Loucy (cell line): ENCODE data around the gene DTNB.

ENCODE experiments used
- H2AFZ ChIP-seq: fragments of 200-600 bp; sonication (generic); 2 replicates; pipeline ENCODE4 v1.6.0; 2016; ENCODE audit warnings: antibody characterized with exemption, mild to moderate bottlenecking, low read length, moderate library complexity
- H3F3A ChIP-seq: fragments of 200-600 bp; 2 replicates; pipeline ENCODE4 v1.6.0; 2016; ENCODE audit warnings: antibody characterized with exemption, low read depth, mild to moderate bottlenecking
- H3K27me3 ChIP-seq: fragments of 200-600 bp; sonication (generic); 2 replicates; pipeline ENCODE4 v1.6.1; 2014; ENCODE audit warnings: low read length, mild to moderate bottlenecking; ENCODE audit not compliant: insufficient read depth, poor library complexity, severe bottlenecking
- H3K36me3 ChIP-seq: fragments of 200-600 bp; sonication (generic); 2 replicates; pipeline ENCODE4 v1.6.1; 2016; ENCODE audit warnings: low read length; ENCODE audit not compliant: insufficient read depth
- H3K4me1 ChIP-seq: fragments of 200-600 bp; sonication (generic); 2 replicates; pipeline ENCODE4 v1.5.1; 2014; ENCODE audit warnings: low read length, mild to moderate bottlenecking; ENCODE audit not compliant: insufficient read depth, poor library complexity, severe bottlenecking
- H3K4me2 ChIP-seq: fragments of 200-600 bp; sonication (generic); 2 replicates; pipeline ENCODE4 v1.6.0; 2014; ENCODE audit warnings: antibody characterized with exemption, low read length, low read depth, mild to moderate bottlenecking; ENCODE audit not compliant: poor library complexity, severe bottlenecking
- H3K4me3 ChIP-seq: fragments of 200-600 bp; sonication (generic); 2 replicates; pipeline ENCODE4 v1.5.1; 2014; ENCODE audit warnings: low read length, mild to moderate bottlenecking, mixed read lengths; ENCODE audit not compliant: poor library complexity, severe bottlenecking
- H3K79me2 ChIP-seq: fragments of 200-600 bp; sonication (generic); 2 replicates; pipeline ENCODE4 v1.6.1; 2014; ENCODE audit warnings: low read length; ENCODE audit not compliant: insufficient read depth
- H3K9ac ChIP-seq: fragments of 200-600 bp; sonication (generic); 2 replicates; pipeline ENCODE4 v1.6.0; 2014; ENCODE audit warnings: mild to moderate bottlenecking, low read depth, low read length, moderate library complexity; ENCODE audit not compliant: poor library complexity, severe bottlenecking
- H3K9me2 ChIP-seq: fragments of 200-600 bp; sonication (generic); replicated peaks from 2 replicates; pipeline ENCODE4 v1.6.1; 2016; ENCODE audit warnings: low read depth, low read length, mixed read lengths
- H3K9me3 ChIP-seq: fragments of 200-600 bp; sonication (generic); 2 replicates; pipeline ENCODE4 v1.6.1; 2014; ENCODE audit warnings: mild to moderate bottlenecking, antibody characterized with exemption, low read length, low read depth; ENCODE audit not compliant: insufficient read depth
- H4K20me1 ChIP-seq: fragments of 200-600 bp; sonication (generic); 2 replicates; pipeline ENCODE4 v1.6.0; 2014; ENCODE audit warnings: antibody characterized with exemption, low read length, mild to moderate bottlenecking; ENCODE audit not compliant: insufficient read depth, poor library complexity, severe bottlenecking
- CTCF ChIP-seq: fragments of 200-600 bp; sonication (generic); conservative IDR thresholded peaks from 2 replicates; pipeline ENCODE4 v1.5.1; 2014; ENCODE audit warnings: mild to moderate bottlenecking, antibody characterized with exemption, low read length
- EZH2phosphoT487 ChIP-seq: fragments of 200-600 bp; IDR thresholded peaks from 2 replicates; pipeline ENCODE4 v1.6.1; 2018; ENCODE audit warnings: antibody characterized with exemption, mild to moderate bottlenecking, moderate library complexity, borderline replicate concordance

DTNB gene

GRCh38 chr2:25424426-25425028, 248.8 kb downstream of the DTNB start:
- Histone ChIP-seq H3K9me3 (no peaks in the 10 kb centered on the region), H3K36me3 (no peaks in the 10 kb centered on the region), H3K4me3 (no peak overlapping the region), H4K20me1 (no peaks in the 10 kb centered on the region), H3K27me3 (no peaks in the 10 kb centered on the region), H2AFZ (no peak overlapping the region), H3K4me2 (no peak overlapping the region), H3K9ac (no peak overlapping the region), H3K9me2 (no peaks in the 10 kb centered on the region), H3K79me2 (no peaks in the 10 kb centered on the region), H3K4me1 (peaks cover 10% of the 10 kb centered on the region), H3F3A (no peaks in the 10 kb centered on the region)
- no peak for TF ChIP-seq EZH2phosphoT487
- TF ChIP-seq CTCF: no peak

- no peaks in the 10 kb centered on the region for H3K27me3 ChIP-seq
- no peak overlapping the region for H3K4me2 ChIP-seq
- no peaks in the 10 kb centered on the region for H4K20me1 ChIP-seq
- no peak overlapping the region for H3K9ac ChIP-seq
- H2AFZ ChIP-seq: no peak overlapping the region
- no peaks in the 10 kb centered on the region for H3F3A ChIP-seq
- H3K9me3 ChIP-seq: no peaks in the 10 kb centered on the region
- no peaks in the 10 kb centered on the region for H3K79me2 ChIP-seq
- H3K4me3 ChIP-seq: no peak overlapping the region
- no peak for TF ChIP-seq EZH2phosphoT487
- no peak for TF ChIP-seq CTCF
- no peaks in the 10 kb centered on the region for H3K9me2 ChIP-seq
- H3K36me3 ChIP-seq: no peaks in the 10 kb centered on the region
- peaks cover 10% of the 10 kb centered on the region for H3K4me1 ChIP-seq
Measured at GRCh38 chr2:25421820-25422411, 251.5 kb downstream of the DTNB start.

- Histone ChIP-seq H4K20me1 (no peaks in the 10 kb centered on the region), H3K9me2 (no peaks in the 10 kb centered on the region), H3K27me3 (no peaks in the 10 kb centered on the region), H3F3A (no peaks in the 10 kb centered on the region), H3K36me3 (no peaks in the 10 kb centered on the region), H3K4me1 (peaks cover 13% of the 10 kb centered on the region), H3K9ac (no peak overlapping the region), H3K4me2 (no peak overlapping the region), H3K4me3 (no peak overlapping the region), H3K9me3 (no peaks in the 10 kb centered on the region), H2AFZ (no peak overlapping the region), H3K79me2 (no peaks in the 10 kb centered on the region)
- no peak for TF ChIP-seq EZH2phosphoT487
Measured at GRCh38 chr2:25421289-25421688, 252.1 kb downstream of the DTNB start.

- no peaks in the 10 kb centered on the region for H3F3A ChIP-seq
- no peak overlapping the region for H2AFZ ChIP-seq
- no peaks in the 10 kb centered on the region for H3K9me3 ChIP-seq
- no peak overlapping the region for H3K4me3 ChIP-seq
- no peaks in the 10 kb centered on the region for H3K9me2 ChIP-seq
- H3K36me3 ChIP-seq: no peaks in the 10 kb centered on the region
- peak overlapping the region; percentile 40 for H3K4me2 ChIP-seq
- no peaks in the 10 kb centered on the region for H3K27me3 ChIP-seq
- H3K9ac ChIP-seq: no peak overlapping the region
- H3K79me2 ChIP-seq: no peaks in the 10 kb centered on the region
- no peak for TF ChIP-seq CTCF
- TF ChIP-seq EZH2phosphoT487: no peak
- no peaks in the 10 kb centered on the region for H4K20me1 ChIP-seq
- H3K4me1 ChIP-seq: peaks cover 13% of the 10 kb centered on the region
Measured at GRCh38 chr2:25420820-25421237, 252.5 kb downstream of the DTNB start.
